MM.1S (cell line): Measurements from ENCODE around the gene SP9.

Experiments
- EZH2 ChIP-seq: fragments of 300-600 bp; sonication (generic); optimal IDR thresholded peaks from 2 replicates; pipeline ENCODE3; 2017; ENCODE audit warnings: low read depth, mild to moderate bottlenecking, antibody characterized with exemption, low read length, mixed read lengths
- EZH2phosphoT487 ChIP-seq: fragments of 300-600 bp; sonication (generic); IDR thresholded peaks from 2 replicates; pipeline ENCODE4 v1.6.1; 2018; ENCODE audit warnings: antibody characterized with exemption, low read length
- TF ChIP-seq, protein P1 (sequence below): fragments of 300-600 bp; sonication (generic); IDR thresholded peaks from 2 replicates; pipeline ENCODE4 v1.5.1; 2016; ENCODE audit warnings: antibody characterized with exemption, low read length, mixed read lengths

DNA sequence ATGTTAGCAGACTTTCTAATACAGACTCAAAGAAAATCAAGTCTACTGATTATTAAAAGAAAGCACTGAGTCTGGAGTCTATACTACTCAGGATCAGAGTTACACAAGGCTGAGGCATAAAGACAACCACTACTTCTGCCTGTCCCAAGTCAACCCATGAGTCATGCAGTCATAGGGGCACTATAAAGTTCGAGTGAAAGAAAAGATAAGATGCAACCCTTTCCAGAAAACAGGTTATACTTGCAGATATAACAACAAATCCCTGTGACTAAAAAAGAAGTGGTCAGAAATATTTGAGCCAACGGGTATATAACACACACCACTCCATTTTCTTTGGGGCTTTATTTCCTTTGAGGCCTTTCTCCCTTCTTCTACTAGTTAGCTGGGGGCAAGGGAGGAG, 42.2 kb downstream of the SP9 start:
- TF ChIP-seq, protein P1, sequence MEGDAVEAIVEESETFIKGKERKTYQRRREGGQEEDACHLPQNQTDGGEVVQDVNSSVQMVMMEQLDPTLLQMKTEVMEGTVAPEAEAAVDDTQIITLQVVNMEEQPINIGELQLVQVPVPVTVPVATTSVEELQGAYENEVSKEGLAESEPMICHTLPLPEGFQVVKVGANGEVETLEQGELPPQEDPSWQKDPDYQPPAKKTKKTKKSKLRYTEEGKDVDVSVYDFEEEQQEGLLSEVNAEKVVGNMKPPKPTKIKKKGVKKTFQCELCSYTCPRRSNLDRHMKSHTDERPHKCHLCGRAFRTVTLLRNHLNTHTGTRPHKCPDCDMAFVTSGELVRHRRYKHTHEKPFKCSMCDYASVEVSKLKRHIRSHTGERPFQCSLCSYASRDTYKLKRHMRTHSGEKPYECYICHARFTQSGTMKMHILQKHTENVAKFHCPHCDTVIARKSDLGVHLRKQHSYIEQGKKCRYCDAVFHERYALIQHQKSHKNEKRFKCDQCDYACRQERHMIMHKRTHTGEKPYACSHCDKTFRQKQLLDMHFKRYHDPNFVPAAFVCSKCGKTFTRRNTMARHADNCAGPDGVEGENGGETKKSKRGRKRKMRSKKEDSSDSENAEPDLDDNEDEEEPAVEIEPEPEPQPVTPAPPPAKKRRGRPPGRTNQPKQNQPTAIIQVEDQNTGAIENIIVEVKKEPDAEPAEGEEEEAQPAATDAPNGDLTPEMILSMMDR: no peak
- TF ChIP-seq EZH2 (no peak), EZH2phosphoT487 (no peak)
